GM12873 (cell line): ENCODE data around the gene MEIOSIN.

Source experiments
- TF ChIP-seq, protein P1 (sequence below): IDR thresholded peaks from 2 replicates; pipeline ENCODE4 v1.5.1; 2012; ENCODE audit warnings: low read depth, mild to moderate bottlenecking, moderate library complexity, low read length, control low read depth; ENCODE audit not compliant: insufficient read depth; ENCODE audit errors: missing control alignments

The MEIOSIN gene

GRCh38 chr19:45786533-45786894 is 53.3 kb downstream of the MEIOSIN start:
- TF ChIP-seq, protein P1, sequence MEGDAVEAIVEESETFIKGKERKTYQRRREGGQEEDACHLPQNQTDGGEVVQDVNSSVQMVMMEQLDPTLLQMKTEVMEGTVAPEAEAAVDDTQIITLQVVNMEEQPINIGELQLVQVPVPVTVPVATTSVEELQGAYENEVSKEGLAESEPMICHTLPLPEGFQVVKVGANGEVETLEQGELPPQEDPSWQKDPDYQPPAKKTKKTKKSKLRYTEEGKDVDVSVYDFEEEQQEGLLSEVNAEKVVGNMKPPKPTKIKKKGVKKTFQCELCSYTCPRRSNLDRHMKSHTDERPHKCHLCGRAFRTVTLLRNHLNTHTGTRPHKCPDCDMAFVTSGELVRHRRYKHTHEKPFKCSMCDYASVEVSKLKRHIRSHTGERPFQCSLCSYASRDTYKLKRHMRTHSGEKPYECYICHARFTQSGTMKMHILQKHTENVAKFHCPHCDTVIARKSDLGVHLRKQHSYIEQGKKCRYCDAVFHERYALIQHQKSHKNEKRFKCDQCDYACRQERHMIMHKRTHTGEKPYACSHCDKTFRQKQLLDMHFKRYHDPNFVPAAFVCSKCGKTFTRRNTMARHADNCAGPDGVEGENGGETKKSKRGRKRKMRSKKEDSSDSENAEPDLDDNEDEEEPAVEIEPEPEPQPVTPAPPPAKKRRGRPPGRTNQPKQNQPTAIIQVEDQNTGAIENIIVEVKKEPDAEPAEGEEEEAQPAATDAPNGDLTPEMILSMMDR, result no peak

DNA sequence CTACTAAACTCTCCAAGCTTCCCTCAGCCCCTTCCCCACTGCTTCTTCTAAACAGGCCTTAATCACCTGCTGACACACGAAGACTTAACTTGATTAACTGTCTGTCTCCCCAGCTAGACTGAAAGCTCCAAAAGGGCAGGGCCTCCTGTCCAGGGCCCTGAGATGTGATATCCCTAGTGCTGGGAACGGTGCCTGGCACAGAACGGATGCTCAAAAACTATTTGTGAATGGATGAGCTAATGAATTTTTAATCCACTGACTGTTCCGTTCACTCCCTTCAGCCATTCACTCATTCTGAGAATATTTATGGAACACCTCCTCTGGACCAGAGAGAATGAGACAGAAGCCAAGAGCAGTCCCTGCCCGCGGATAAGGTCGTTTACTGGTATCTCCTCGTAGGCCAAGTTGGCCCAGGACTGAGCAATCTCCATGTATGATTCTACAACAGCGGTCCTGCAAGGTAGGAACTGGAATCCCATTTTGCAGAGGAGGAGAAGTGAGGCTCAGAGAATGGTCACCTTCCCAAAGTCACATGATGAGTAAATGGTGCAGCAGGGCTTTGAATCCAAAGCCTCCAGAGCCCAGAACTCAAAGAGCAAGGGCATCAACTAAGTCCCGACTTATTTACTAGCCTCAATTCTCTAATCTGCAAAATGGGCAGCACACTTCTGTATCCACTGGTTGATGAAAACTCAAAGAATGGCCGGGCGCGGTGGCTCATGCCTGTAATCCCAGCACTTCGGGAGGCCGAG is 56.0 kb downstream of the MEIOSIN start:
- TF ChIP-seq, protein P1, result no peak

DNA sequence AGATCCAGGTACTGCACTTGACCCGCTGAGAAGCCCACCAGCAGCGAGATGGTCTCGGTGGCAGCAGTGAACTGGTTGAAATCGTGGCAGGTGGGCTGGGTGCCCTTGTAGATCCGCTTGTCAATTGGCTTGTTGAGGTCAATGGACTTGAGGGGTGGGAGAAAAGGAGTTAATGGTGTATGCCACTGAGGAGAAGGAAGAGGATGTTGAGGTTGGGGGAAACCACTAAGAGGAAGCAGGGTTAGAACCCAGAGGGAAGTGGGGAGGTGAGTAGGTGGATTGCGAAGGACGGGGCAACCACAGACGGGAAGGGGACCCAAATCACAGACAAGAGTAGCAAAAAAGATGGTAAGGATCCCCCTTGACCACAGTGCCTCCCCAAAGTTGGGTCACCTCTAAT is 57.7 kb downstream of the MEIOSIN start:
- TF ChIP-seq, protein P1, result no peak

GRCh38 chr19:45791744-45792469 is 58.7 kb downstream of the MEIOSIN start:
- TF ChIP-seq, protein P1, result no peak

DNA sequence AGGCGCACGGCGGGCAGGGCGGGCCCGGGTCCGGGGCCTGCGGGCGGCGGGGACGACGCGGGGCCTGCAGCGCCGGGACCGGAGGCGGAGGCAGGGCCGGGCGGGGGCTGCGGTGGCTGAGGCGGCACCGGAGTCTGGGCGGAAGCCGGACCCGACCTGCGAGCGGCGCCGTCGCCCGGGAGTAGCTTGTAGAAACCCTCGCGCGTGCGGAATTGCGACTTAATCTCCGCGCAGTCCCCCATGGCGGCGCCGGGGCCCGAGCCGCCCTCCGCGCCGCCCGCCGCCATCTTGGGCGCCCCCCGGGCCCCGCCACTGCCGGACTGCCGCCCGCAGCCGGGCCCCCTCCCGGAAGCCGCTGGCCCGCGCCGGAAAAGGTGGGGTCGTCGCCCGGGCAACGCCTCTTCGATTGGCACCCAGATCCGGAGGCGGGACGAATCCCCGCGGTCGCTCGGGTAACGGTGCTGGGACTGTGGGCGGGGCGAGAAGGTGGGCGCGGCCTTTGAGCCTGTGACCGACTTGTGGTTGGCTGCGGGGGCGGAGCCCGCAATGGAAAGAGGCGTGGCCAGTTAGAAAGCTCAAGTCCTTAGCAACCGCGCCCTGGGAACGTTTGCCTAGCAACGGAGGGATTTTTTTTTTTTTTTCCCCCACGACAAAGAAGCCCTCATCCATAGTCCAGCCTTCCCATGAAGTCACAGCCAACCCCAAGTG is 59.4 kb downstream of the MEIOSIN start, which contains the start of gene DMWD:
TSS of gene DMWD (minus strand) at position 376 of the 708 bp plus-strand sequence. CDS start at position 287, 89 bp downstream.
- TF ChIP-seq, protein P1, result no peak

DNA sequence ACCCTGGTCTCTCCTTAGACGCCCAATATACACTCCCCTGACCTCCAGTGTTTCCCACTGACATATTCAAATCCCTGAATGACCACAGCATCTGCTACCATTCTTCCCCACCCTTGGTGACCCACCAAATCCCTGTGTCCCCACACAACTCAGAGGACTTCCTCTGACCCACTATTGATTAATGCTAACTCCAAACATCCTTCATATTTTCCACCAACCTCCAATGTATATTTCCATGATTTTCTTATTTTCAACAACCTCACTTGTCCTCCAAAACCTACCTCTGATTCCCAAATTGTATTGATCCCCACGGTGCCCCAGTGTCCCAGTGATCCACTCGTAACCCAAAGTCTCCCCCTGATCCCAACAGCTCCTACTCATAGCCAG is 59.9 kb downstream of the MEIOSIN start:
- TF ChIP-seq, protein P1, result no peak

DNA sequence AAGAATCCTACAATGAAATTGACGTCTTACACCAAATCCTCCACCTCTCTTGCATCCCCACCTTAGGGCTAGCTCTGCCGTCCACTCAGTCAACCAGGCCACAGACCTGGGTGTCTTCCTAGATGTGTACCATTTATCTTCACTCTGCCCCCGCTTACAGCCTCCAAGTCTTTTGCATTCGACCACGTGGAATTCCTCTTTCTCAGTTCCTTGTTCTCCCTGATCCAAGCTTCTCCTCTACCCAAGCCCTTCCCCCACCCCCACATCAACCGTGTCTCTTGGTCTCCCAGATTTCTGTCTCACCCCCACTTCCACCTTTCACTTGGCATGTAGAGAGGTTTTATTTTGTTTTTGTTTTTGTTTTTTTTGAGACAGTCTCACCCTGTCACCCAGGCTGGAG is 60.6 kb downstream of the MEIOSIN start:
- TF ChIP-seq, protein P1, result no peak
